ENCODE results near the gene GYG1. TPM values are rescaled to one million over a fixed set of nuclear protein-coding genes. Genes with fewer than 3 reads are reported as not detected.

GYG1 gene
- 10 to 100 TPM; 10.7 to 12.8 TPM for total RNA-seq

DNA sequence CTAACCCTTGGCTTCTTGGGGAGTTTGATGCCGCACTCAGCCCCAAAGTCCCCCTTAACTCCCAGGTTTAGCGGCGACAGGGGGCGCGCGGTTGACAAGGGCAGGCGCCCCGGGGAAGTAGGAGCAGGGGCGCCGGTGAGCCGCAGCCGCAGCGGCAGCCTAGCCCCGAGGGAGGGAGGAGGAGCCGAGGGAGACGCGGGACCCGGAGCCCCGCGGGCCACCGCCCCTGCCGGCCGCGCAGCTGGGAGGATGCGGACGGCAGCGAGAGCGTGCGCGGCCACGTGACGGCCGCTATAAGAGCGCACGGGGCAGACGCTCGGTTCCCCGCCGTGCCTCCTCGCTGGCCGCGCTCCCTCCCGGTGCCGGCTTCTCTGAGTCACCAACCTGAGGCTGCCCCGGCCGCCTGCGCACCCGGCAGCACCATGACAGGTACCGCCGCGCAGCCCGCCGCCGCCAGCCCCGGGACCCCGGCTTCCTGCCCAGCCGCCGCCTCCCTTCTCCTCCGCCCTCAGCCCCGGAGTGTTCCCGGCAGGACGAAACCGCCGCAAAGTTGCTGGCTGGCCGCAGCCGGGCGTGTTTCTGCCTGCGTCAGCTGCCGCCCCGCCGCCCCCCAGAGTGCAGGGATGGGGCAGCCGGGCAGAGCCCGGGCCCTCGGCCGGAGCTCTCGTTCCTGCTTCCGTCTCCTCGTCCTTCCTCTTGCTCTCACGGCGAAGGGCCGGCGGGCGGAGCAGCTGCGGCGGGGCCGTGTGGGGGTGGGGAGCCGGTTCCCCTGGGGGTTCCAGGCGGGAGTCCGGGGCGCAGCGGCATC lies at the start of gene GYG1:
Gene GYG1 (plus strand): TSS at position 322 of the 808 bp plus-strand sequence. CDS start 101 bp downstream, at position 423.
- DNase-seq (ENCODE audit: low spot score in 2 of 2) (peak; percentile 67 to 84), ATAC-seq (peak; percentile 91)
- Mint-ChIP-seq H3K36me3 (peaks cover 0 to 7% of the 10 kb centered on the region in 2 donors), H3K27ac (peak within 1 kb of the TSS; percentile 78 to 82), H3K9me3 (no peaks in the 10 kb centered on the region)

DNA sequence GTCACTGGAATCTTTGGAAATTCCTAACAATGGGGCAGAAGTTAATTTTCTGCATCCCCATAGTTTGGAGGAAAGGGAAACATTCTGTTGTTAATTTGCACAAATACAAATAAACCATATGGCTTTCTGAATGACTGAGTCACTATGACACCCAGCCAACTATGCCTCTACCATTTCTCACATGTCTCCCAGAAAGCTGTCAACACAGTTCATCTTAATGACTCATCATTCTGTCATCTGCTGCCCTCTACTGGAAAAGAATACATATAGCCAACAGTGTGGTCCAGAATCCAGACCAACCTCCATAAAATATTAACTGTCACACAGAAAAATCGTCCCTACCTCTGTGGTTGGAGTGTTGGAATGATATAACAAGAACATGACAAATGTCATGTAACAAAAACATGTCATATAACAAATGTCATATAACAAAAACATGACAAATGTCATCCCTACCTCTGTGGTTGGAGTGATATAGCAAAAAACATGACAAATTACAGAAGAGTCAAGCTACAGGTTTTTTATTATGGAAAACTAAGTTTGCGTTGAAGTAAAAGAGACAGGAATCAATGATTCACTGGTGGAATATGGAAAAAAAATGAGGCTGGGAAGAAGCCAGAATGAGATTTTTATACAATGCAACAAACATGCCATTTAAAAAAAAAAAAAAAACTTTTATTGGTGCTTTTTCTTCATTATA lies 47.7 kb upstream of the GYG1 start:
- Mint-ChIP-seq H3K9me3 (no peaks in the 10 kb centered on the region), H3K36me3 (no peaks in the 10 kb centered on the region), H3K27ac (no peak overlapping the region)
- DNase-seq (ENCODE audit: low spot score in 2 of 2): no peak
- ATAC-seq: peak; percentile 93 to 96

DNA sequence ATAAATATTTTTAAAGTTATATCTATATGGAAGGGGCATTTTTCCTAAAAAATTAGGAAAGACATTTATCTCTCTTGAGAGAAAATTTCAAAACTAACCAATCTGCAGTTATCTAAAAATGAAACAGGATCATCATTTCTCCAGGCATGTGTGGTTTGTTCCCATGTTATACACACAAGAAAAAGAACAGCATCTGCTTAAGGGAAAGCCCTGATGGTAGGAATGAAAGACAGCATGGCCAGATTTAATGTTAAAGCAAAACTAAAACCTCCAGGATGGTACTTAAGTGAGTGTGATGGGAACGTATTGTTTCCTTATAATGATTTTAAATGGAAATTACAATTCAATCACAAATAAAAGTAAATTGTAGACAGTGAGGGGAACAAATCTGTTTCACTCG lies 46.2 kb upstream of the GYG1 start:
- H3K9me3 Mint-ChIP-seq: no peaks in the 10 kb centered on the region
- H3K27ac Mint-ChIP-seq: no peak overlapping the region
- no peak for DNase-seq (ENCODE audit: low spot score in 2 of 2)
- no peaks in the 10 kb centered on the region for H3K36me3 Mint-ChIP-seq
- no peak for ATAC-seq

- Mint-ChIP-seq H3K27ac (no peak overlapping the region), H3K36me3 (no peaks in the 10 kb centered on the region), H3K9me3 (no peaks in the 10 kb centered on the region)
- no peak for DNase-seq (ENCODE audit: low spot score in 2 of 2)
- no peak for ATAC-seq
Measured at GRCh38 chr3:148948913-148949657, 42.3 kb upstream of the GYG1 start.

DNA sequence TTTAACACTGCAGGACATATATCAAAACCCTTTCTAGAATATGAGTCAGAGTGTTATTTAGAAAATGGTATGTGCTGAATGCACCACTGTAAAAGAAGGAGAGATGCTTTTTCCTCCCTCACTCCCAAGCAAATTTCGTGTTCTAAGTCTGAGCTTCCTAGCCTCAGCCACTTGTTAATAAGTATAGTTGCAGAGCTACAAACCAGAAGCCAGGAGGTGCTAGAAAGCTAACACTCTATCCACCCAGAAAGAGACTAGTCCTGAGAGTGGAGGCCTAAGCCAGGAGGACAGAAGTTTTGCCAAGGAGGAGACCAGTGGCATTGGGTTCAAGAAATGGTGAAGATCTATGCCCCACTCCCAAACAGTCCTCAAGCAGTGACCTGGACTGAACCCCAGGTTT lies 40.5 kb upstream of the GYG1 start:
- Mint-ChIP-seq H3K27ac (no peak overlapping the region), H3K9me3 (no peaks in the 10 kb centered on the region), H3K36me3 (no peaks in the 10 kb centered on the region)
- ATAC-seq: no peak
- DNase-seq (ENCODE audit: low spot score in 2 of 2): no peak

GRCh38 chr3:148951599-148952361 lies 39.6 kb upstream of the GYG1 start:
- H3K9me3 Mint-ChIP-seq: no peaks in the 10 kb centered on the region
- H3K27ac Mint-ChIP-seq: no peak overlapping the region
- no peak for DNase-seq (ENCODE audit: low spot score in 2 of 2)
- no peak for ATAC-seq
- H3K36me3 Mint-ChIP-seq: no peaks in the 10 kb centered on the region

GRCh38 chr3:148953094-148953493 lies 38.2 kb upstream of the GYG1 start:
- no peaks in the 10 kb centered on the region for H3K9me3 Mint-ChIP-seq
- H3K27ac Mint-ChIP-seq: no peak overlapping the region
- no peaks in the 10 kb centered on the region for H3K36me3 Mint-ChIP-seq
- DNase-seq (ENCODE audit: low spot score in 2 of 2) (no peak), ATAC-seq (peak in 1 of 2 donors; percentile 24)

- Mint-ChIP-seq H3K27ac (no peak overlapping the region), H3K36me3 (no peaks in the 10 kb centered on the region), H3K9me3 (no peaks in the 10 kb centered on the region)
- no peak for ATAC-seq
- no peak for DNase-seq (ENCODE audit: low spot score in 2 of 2)
Measured at GRCh38 chr3:148954981-148955380, 36.4 kb upstream of the GYG1 start.

- ATAC-seq (peak in 1 of 2 donors; percentile 41), DNase-seq (ENCODE audit: low spot score in 2 of 2) (peak in 1 of 2 donors; percentile 38)
- no peaks in the 10 kb centered on the region for H3K9me3 Mint-ChIP-seq
- H3K36me3 Mint-ChIP-seq: no peaks in the 10 kb centered on the region
- no peak overlapping the region for H3K27ac Mint-ChIP-seq
Measured at GRCh38 chr3:148955544-148956346, 35.6 kb upstream of the GYG1 start.

- DNase-seq (ENCODE audit: low spot score in 2 of 2): no peak
- Mint-ChIP-seq H3K27ac (peak overlapping the region in 1 of 2 donors; percentile 41), H3K36me3 (no peaks in the 10 kb centered on the region), H3K9me3 (no peaks in the 10 kb centered on the region)
- peak; percentile 47 to 54 for ATAC-seq
Measured at GRCh38 chr3:148957586-148957985, 33.8 kb upstream of the GYG1 start.

DNA sequence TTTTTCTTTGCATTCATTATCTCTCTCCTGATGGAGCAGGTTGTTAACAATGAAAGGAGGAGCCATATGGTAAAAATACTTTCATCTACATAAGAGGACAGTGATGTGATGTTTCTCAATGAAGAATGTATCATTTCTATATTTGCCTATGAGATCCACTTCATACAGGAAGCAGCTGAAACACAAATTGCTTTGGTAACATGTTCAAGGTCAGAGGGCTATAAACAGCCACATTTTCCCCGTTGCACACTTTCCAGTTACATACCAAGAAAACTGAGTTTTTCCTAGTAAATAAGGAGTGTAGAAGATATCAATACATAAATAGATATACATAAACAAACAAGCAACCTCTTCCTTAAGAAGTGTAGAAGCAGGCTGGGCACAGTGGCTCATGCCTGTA lies 32.6 kb upstream of the GYG1 start:
- Mint-ChIP-seq H3K36me3 (no peaks in the 10 kb centered on the region), H3K9me3 (no peaks in the 10 kb centered on the region), H3K27ac (no peak overlapping the region)
- ATAC-seq: no peak
- DNase-seq (ENCODE audit: low spot score in 2 of 2): no peak

- Mint-ChIP-seq H3K36me3 (no peaks in the 10 kb centered on the region), H3K27ac (no peak overlapping the region), H3K9me3 (no peaks in the 10 kb centered on the region)
- ATAC-seq: no peak
- no peak for DNase-seq (ENCODE audit: low spot score in 2 of 2)
Measured at GRCh38 chr3:148962513-148962912, 28.8 kb upstream of the GYG1 start.

- Mint-ChIP-seq H3K27ac (no peak overlapping the region), H3K9me3 (no peaks in the 10 kb centered on the region), H3K36me3 (no peaks in the 10 kb centered on the region)
- no peak for DNase-seq (ENCODE audit: low spot score in 2 of 2)
- ATAC-seq: no peak
Measured at GRCh38 chr3:148964809-148965208, 26.5 kb upstream of the GYG1 start.

DNA sequence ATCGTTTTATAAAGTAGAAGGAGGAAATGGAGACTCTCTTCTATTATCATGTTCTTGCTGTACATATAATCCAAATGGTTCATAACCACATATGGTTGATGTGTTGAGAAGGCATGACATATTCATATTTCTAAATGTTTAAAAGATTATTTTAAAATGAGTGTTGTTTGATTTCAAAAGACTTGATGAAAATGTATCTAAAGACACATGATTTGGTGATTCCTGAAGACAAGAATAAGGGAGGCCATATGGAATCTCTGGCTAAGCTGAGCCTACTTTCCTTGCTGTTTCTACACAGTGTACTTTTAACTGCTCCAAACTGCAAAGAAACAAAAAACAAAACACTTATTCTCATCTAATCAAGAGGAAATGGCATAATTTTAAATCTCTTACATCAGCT lies 23.0 kb upstream of the GYG1 start:
- no peaks in the 10 kb centered on the region for H3K9me3 Mint-ChIP-seq
- DNase-seq (ENCODE audit: low spot score in 2 of 2) (no peak), ATAC-seq (no peak)
- H3K36me3 Mint-ChIP-seq: no peaks in the 10 kb centered on the region
- no peak overlapping the region for H3K27ac Mint-ChIP-seq

GRCh38 chr3:148970271-148970670 lies 21.1 kb upstream of the GYG1 start:
- no peak for ATAC-seq
- Mint-ChIP-seq H3K9me3 (no peaks in the 10 kb centered on the region), H3K27ac (no peak overlapping the region), H3K36me3 (no peaks in the 10 kb centered on the region)
- DNase-seq (ENCODE audit: low spot score in 2 of 2): no peak
